ENCODE results near the gene PCDHGB1.
A peak's percentile ranks its signal among the peaks of the same experiment; 100 is the strongest.
"Not testable (repeated sequence)": the region's sequence is repeated elsewhere in the genome, so short reads cannot be mapped to it uniquely, and the experiment has no call there.

The PCDHGB1 gene

GRCh38 chr5:141346017-141346416 is 3.9 kb upstream of the PCDHGB1 start:
- DNase-seq: not testable (repeated sequence)

DNA sequence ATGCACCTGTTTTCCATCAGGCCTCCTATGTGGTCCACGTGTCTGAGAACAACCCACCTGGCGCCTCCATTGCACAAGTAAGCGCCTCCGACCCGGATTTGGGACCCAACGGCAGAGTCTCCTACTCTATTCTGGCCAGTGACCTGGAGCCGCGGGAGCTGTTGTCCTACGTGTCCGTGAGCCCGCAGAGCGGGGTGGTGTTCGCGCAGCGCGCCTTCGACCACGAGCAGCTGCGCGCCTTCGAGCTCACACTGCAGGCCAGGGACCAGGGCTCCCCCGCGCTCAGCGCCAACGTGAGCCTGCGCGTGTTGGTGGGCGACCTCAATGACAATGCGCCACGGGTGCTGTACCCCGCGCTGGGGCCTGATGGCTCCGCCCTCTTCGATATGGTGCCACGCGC is 1.7 kb downstream of the PCDHGB1 start:
- no peak for DNase-seq

DNA sequence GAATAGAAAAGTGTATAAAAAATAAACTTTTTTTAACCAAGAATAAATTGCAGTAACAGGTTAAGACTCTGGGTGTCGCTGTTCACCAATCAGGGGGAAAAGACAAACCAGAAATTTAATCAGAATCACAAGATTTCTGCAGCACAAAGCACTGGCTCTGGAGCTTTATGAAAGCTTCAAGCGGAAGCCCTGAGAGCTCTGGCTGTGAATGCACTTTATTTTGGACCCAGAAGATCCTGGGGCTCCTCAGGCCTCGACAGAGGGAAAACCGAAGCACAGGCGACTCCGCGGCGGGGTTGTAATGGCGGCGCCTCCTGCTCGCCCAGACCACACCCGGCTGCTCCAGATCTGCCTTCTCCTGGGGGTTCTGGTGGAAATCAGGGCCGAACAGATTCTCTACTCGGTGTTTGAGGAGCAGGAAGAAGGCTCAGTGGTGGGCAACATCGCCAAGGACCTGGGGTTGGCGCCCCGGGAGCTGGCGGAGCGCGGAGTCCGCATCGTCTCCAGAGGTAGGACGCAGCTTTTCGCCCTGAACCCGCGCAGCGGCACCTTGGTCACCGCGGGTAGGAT is 5.1 kb downstream of the PCDHGB1 start, which contains the start of gene PCDHGA4:
PCDHGA4 (plus strand) TSS at position 122 of the 570 bp plus-strand sequence; CDS start at position 209, 87 bp downstream.
- DNase-seq: no peak

- DNase-seq: no peak
These were observed 5.7 kb downstream of the PCDHGB1 start for GRCh38 chr5:141355641-141356040.

DNA sequence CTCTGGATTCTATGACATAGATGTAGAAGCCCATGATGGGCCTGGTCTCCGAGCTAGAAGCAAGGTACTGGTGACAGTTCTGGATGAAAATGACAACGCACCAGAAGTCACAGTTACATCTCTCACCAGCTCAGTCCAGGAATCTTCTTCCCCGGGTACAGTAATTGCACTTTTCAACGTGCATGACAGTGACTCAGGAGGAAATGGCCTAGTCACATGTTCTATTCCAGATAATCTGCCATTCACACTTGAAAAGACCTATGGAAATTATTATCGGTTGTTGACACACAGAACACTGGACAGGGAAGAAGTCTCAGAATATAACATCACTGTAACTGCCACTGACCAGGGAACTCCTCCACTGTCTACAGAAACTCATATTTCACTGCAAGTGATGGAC is 6.2 kb downstream of the PCDHGB1 start:
- DNase-seq: no peak

DNA sequence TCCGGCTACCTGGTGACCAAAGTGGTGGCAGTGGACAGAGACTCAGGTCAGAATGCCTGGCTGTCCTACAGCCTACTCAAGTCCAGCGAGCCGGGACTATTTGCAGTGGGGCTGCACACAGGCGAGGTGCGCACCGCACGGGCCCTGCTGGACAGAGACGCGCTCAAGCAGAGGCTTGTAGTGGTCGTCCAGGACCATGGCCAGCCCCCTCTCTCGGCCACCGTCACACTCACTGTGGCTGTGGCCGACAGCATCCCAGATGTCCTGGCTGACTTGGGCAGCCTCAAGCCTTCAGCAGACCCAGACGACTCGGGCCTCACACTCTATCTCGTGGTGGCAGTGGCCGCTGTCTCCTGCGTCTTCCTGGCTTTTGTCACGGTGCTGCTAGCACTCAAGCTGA is 7.1 kb downstream of the PCDHGB1 start:
- DNase-seq: no peak

DNA sequence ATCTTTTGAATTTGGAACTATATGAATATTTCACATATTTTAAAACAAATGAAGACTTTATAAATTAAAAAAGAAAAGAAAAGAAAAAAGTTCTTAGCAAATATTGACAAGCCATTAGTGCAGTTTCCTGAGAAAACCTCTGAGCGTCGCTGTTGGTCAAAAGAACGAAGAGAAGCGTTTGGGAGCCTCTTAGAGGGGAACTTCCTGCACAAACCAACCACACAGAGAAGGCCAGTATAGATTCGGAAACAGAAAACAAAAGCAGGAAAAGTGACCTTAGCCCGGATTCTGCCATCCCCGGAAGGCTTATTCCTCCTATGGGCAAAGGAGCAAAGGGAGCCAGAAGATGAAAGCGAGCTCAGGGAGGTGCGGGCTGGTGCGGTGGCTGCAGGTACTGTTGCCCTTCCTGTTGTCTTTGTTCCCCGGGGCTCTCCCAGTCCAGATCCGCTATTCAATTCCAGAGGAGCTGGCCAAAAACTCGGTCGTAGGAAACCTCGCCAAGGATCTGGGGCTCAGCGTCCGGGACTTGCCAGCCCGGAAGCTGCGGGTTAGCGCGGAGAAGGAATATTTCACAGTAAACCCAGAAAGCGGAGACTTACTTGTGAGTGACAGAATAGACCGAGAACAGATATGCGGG is 10.0 kb downstream of the PCDHGB1 start, which contains the start of gene PCDHGB2:
PCDHGB2 (plus strand) TSS at position 205 of the 637 bp plus-strand sequence; CDS start at position 347, 142 bp downstream.
- peak; percentile 18 to 39 (median 31) for DNase-seq

DNA sequence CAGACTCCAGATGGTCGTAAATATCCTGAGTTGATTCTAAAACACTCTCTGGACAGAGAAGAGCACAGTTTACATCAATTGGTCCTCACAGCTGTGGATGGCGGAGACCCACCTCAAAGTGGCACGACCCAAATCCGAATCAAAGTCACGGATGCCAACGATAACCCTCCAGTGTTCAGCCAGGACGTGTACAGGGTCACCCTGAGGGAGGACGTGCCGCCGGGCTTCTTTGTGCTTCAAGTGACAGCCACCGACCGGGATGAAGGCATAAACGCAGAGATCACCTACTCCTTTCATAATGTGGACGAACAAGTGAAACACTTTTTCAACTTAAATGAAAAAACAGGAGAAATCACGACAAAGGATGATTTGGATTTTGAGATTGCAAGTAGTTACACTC is 10.8 kb downstream of the PCDHGB1 start:
- no peak for DNase-seq

- DNase-seq: no peak
These were observed 12.8 kb downstream of the PCDHGB1 start for GRCh38 chr5:141362719-141363118.

- DNase-seq: no peak
These were observed 14.2 kb downstream of the PCDHGB1 start, which contains the start of gene PCDHGA5 for GRCh38 chr5:141363952-141364660. Gene PCDHGA5, plus strand, starts transcription at chr5:141364162. Its CDS starts 169 bp downstream, at chr5:141364331.

DNA sequence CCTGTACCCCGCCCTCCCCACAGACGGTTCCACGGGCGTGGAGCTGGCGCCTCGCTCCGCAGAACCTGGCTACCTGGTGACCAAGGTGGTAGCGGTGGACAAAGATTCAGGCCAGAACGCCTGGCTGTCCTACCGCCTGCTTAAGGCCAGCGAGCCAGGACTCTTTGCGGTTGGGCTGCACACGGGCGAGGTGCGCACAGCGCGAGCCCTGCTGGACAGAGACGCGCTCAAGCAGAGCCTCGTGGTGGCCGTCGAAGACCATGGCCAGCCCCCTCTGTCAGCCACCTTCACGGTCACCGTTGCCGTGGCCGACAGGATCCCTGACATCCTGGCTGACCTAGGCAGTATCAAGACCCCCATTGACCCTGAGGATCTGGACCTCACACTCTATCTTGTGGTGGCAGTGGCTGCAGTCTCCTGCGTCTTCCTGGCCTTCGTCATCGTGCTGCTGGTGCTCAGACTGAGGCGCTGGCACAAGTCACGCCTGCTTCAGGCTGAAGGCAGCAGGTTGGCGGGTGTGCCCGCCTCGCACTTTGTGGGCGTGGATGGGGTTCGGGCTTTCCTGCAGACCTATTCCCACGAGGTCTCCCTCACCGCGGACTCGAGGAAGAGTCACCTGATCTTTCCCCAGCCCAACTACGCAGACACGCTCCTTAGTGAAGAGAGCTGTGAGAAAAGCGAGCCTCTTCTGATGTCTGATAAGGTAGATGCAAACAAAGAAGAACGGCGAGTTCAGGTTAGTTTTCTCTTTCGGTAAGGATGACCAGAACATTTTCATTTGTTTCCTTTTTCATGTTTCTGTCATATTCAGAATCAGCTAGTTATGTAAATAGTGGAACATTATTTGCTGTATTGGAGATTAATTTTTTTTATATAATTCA is 16.4 kb downstream of the PCDHGB1 start:
- no peak for DNase-seq

GRCh38 chr5:141369994-141370848 is 20.3 kb downstream of the PCDHGB1 start, which contains the start of gene PCDHGB3:
Gene PCDHGB3, plus strand, starts transcription at chr5:141370242. Its CDS starts 153 bp downstream, at chr5:141370395.
- DNase-seq: peak; percentile 11 to 64 (median 43)

DNA sequence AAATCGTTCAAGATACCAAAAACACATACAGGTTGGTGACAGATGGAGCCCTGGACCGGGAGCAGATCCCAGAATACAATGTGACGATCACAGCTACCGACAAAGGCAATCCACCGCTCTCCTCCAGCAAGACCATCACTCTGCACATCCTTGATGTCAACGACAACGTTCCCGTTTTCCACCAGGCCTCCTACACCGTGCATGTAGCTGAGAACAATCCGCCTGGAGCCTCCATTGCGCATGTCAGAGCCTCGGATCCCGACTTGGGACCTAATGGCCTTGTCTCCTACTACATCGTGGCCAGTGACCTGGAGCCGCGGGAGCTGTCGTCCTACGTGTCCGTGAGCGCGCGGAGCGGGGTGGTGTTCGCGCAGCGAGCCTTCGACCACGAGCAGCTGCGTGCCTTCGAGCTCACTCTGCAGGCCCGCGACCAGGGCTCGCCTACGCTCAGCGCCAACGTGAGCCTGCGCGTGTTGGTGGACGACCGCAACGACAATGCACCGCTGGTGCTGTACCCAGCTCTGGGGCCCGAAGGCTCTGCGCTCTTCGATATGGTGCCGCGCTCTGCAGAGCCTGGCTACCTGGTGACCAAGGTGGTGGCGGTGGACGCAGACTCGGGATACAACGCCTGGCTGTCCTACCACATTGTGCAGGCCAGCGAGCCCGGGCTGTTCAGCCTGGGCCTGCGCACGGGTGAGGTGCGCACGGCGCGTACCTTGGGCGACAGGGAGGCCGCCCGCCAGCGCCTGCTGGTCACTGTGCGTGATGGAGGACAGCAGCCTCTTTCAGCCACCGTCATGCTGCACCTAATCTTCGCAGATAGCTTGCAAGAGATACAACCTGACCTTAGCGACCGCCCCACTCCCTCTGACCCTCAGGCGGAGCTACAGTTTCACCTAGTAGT is 21.9 kb downstream of the PCDHGB1 start:
- no peak for DNase-seq

DNA sequence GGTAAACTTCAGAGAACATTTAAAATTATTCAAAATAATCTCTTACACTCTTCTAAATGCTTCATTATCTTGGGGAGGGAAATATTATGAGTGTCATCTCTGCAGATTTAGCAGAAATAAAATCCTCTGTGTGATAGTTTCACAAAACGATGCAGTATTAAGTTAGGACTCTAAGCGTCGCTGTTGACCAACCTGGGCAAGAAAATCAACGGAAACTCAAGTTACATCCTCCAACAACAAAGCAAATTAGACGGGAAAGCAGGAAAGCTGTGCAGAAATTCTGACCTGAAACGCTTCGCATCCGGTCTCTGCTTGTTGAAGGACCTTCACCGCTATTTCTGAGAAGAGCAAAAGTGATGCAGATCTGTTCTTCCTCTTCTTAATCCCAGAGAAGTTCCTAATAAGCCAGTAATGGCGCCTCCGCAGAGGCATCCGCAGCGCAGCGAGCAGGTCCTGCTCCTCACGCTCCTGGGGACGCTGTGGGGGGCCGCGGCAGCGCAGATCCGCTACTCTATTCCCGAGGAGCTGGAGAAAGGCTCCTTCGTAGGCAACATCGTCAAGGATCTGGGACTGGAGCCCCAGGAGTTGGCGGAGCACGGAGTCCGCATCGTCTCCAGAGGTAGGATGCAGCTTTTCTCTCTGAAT is 23.9 kb downstream of the PCDHGB1 start, which contains the start of gene PCDHGA6:
PCDHGA6 (plus strand) TSS at position 219 of the 645 bp plus-strand sequence; CDS start at position 412, 193 bp downstream.
- DNase-seq: peak in 1 of 4 experiments; percentile 18

DNA sequence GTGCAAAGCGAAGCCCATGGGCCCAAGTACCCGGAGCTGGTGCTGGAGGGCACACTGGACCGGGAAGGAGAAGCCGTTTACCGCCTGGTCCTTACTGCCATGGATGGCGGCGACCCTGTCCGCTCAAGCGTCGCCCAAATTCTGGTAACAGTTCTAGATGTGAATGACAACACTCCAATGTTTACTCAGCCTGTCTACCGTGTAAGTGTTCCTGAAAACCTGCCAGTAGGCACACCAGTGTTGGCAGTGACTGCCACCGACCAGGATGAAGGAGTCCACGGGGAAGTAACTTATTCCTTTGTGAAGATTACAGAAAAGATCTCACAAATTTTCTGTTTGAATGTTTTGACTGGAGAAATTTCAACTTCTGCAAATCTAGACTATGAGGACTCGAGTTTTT is 24.7 kb downstream of the PCDHGB1 start:
- no peak for DNase-seq

DNA sequence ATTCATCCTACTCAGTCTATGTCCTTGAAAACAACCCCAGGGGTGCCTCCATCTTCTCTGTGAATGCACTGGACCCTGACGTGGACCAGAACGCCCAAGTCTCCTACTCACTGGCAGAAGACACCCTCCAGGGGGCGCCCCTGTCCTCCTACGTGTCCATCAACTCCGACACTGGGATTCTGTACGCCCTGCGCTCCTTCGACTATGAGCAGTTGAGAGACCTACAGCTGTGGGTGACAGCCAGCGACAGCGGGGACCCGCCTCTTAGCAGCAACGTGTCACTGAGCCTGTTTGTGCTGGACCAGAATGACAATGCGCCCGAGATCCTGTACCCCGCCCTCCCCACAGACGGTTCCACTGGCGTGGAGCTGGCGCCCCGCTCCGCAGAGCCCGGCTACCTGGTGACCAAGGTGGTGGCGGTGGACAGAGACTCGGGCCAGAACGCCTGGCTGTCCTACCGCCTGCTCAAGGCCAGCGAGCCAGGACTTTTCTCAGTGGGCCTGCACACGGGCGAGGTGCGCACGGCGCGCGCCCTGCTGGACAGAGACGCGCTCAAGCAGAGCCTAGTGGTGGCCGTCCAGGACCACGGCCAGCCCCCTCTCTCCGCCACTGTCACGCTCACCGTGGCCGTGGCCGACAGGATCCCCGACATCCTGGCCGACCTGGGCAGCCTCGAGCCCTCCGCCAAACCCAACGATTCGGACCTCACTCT is 25.7 kb downstream of the PCDHGB1 start:
- DNase-seq: not testable (repeated sequence)

DNA sequence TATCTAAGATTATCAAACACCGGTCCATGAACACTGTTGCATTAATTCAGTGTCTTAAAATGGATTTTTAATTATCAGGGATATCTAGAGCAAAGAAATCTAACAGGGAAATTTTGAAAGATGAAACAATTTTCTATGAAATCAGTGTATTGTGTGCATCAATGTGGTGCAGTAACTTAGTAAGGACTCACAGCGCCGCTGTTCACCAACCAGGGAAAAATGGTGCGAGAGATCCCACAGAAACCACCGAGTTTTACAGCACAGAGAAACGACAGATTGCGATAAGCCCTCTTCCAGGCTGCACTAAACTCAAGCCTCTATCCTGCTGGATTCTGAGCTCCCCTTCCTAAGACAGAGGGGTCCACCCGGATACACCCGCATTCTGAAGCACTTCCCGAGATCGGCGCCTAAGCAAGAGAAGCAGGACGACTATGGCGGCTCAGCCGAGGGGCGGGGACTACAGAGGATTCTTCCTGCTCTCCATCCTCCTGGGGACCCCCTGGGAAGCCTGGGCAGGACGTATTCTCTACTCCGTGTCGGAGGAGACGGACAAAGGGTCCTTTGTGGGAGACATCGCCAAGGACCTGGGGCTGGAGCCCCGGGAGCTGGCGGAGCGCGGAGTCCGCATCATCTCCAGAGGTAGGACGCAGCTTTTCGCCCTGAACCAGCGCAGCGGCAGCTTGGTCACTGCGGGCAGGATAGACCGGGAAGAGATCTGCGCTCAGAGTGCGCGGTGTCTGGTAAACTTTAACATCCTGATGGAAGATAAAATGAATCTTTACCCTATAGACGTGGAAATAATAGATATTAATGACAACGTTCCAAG is 32.8 kb downstream of the PCDHGB1 start, which contains the start of gene PCDHGA7:
PCDHGA7 (plus strand) TSS at position 274 of the 826 bp plus-strand sequence; CDS start at position 432, 158 bp downstream.
- DNase-seq: no peak

- no peak for DNase-seq
These were observed 33.4 kb downstream of the PCDHGB1 start for GRCh38 chr5:141383345-141383744.
